ENCODE measurements around the gene CCDC3. TPM values are rescaled to one million over a fixed set of nuclear protein-coding genes. Genes with fewer than 3 reads are reported as not detected.

CCDC3 gene
- total and polyA plus RNA-seq, 2 experiments from 2014 or later, result not detected

DNA sequence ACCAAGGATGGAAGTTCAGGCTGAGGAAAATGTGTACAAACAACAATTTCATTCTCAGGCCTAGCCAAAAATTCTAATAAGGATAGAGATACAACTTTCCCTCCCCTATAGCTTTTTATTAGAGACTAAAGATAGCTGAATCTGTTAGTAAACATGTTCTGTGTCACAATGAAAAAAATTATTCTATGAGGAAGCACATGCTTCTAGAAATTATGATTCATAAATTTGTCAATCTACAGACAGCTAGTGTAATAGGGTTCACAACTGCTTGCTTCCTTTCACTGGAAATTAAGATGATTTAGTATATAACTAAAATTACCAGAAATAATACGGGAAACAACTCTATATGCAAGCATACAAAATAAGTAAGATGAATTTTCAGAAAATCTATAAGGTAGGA lies 56.6 kb downstream of the CCDC3 start:
- Histone ChIP-seq H3K9ac (no peak overlapping the region), H3K9me2 (ENCODE audit: insufficient read depth) (no peaks in the 10 kb centered on the region), H3K4me3 (no peak overlapping the region), H3K9me3 (ENCODE audit: low read depth) (no peaks in the 10 kb centered on the region), H3K27ac (no peak overlapping the region), H4K20me1 (ENCODE audit: insufficient read depth) (no peaks in the 10 kb centered on the region), H3K4me2 (ENCODE audit: unreplicated experiment) (no peak overlapping the region), H3F3A (ENCODE audit: insufficient read depth) (no peaks in the 10 kb centered on the region), H3K4me1 (ENCODE audit: insufficient read depth) (no peaks in the 10 kb centered on the region), H3K79me2 (ENCODE audit: insufficient read depth) (no peaks in the 10 kb centered on the region), H2AFZ (no peak overlapping the region), H3K27me3 (replicated peaks; ENCODE audit: insufficient read depth) (no peaks in the 10 kb centered on the region), H3K36me3 (ENCODE audit: low read depth) (no peaks in the 10 kb centered on the region)
- 46 to 60% methylated on average over 1 of the region's 1 CpG for WGBS, 2 experiments (ENCODE audit: low coverage in 1 of 2, low lambda C conversion rate in 2 of 2, missing lambda C conversion rate in 2 of 2)
- TF ChIP-seq EZH2phosphoT487 (IDR thresholded peaks at IDR 0.05; ENCODE audit: insufficient read depth, low read depth), result no peak
- no peak for TF ChIP-seq EZH2 (IDR thresholded peaks at IDR 0.05; ENCODE audit: insufficient read depth, poor library complexity, severe bottlenecking)
- in situ Hi-C loops (cut with MboI), result no loop called here
- DNase-seq, result no peak

DNA sequence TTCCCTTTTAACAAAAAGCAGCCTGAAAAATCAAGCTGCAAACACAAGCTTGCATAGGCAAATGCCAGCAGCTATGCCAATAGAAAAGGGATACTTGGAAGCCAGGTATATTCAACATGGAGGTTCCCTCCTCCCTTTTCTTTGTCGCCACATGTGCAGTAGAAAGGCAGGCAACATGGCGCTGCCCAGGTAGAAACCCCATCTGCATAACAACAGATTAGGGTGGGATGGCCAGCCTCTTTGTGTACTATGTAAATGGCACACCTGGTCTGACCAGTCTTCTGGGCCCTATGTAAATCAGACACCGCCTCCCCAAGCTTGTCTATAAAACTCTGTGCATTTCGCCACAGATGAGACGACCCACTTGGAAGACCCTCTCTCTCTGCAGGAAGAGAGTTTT lies 58.1 kb downstream of the CCDC3 start:
- Histone ChIP-seq H3K9me2 (ENCODE audit: insufficient read depth) (no peaks in the 10 kb centered on the region), H3K27me3 (replicated peaks; ENCODE audit: insufficient read depth) (no peaks in the 10 kb centered on the region), H3K4me3 (no peak overlapping the region), H3K9me3 (ENCODE audit: low read depth) (no peaks in the 10 kb centered on the region), H3K36me3 (ENCODE audit: low read depth) (no peaks in the 10 kb centered on the region), H3K79me2 (ENCODE audit: insufficient read depth) (no peaks in the 10 kb centered on the region), H3K4me2 (ENCODE audit: unreplicated experiment) (no peak overlapping the region), H4K20me1 (ENCODE audit: insufficient read depth) (no peaks in the 10 kb centered on the region), H3F3A (ENCODE audit: insufficient read depth) (no peaks in the 10 kb centered on the region), H2AFZ (no peak overlapping the region), H3K27ac (no peak overlapping the region), H3K4me1 (ENCODE audit: insufficient read depth) (no peaks in the 10 kb centered on the region), H3K9ac (no peak overlapping the region)
- WGBS, 2 experiments (ENCODE audit: low coverage in 1 of 2, low lambda C conversion rate in 2 of 2, missing lambda C conversion rate in 2 of 2), result 49 to 52% methylated on average over 5 of the region's 5 CpGs
- in situ Hi-C loops (cut with MboI), result no loop called here
- TF ChIP-seq EZH2phosphoT487 (IDR thresholded peaks at IDR 0.05; ENCODE audit: insufficient read depth, low read depth) (no peak), EZH2 (IDR thresholded peaks at IDR 0.05; ENCODE audit: insufficient read depth, poor library complexity, severe bottlenecking) (no peak)
- no peak for DNase-seq

DNA sequence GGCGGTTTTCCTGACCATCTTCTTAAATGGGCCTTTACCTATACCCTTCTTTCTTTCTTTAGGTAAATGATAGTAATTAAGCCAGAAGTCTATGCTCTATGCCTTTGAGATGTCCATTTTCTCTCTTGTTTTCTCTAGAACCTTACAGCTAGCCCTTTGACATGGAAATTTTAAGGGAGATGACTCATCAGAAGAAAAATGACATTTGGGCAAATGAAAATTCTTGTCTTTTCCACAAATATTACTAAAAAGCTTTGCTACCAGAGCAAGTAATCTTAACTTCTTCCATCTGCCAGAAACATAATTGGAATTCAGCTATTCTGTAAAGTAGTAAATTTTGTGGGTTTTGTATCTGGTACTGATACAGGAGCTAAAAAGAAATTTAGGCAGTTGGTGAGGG lies 59.5 kb downstream of the CCDC3 start:
- Histone ChIP-seq H3K4me1 (ENCODE audit: insufficient read depth) (no peaks in the 10 kb centered on the region), H3F3A (ENCODE audit: insufficient read depth) (no peaks in the 10 kb centered on the region), H3K9me3 (ENCODE audit: low read depth) (no peaks in the 10 kb centered on the region), H3K9me2 (ENCODE audit: insufficient read depth) (no peaks in the 10 kb centered on the region), H3K9ac (no peak overlapping the region), H3K27ac (no peak overlapping the region), H3K36me3 (ENCODE audit: low read depth) (no peaks in the 10 kb centered on the region), H3K4me3 (no peak overlapping the region), H3K27me3 (replicated peaks; ENCODE audit: insufficient read depth) (no peaks in the 10 kb centered on the region), H2AFZ (no peak overlapping the region), H3K79me2 (ENCODE audit: insufficient read depth) (no peaks in the 10 kb centered on the region), H3K4me2 (ENCODE audit: unreplicated experiment) (no peak overlapping the region), H4K20me1 (ENCODE audit: insufficient read depth) (no peaks in the 10 kb centered on the region)
- no peak for DNase-seq
- no peak for TF ChIP-seq EZH2phosphoT487 (IDR thresholded peaks at IDR 0.05; ENCODE audit: insufficient read depth, low read depth)
- no peak for TF ChIP-seq EZH2 (IDR thresholded peaks at IDR 0.05; ENCODE audit: insufficient read depth, poor library complexity, severe bottlenecking)
- in situ Hi-C loops (cut with MboI), result no loop called here
- 69 to 77% methylated on average over 1 of the region's 1 CpG for WGBS, 2 experiments (ENCODE audit: low coverage in 1 of 2, low lambda C conversion rate in 2 of 2, missing lambda C conversion rate in 2 of 2)

DNA sequence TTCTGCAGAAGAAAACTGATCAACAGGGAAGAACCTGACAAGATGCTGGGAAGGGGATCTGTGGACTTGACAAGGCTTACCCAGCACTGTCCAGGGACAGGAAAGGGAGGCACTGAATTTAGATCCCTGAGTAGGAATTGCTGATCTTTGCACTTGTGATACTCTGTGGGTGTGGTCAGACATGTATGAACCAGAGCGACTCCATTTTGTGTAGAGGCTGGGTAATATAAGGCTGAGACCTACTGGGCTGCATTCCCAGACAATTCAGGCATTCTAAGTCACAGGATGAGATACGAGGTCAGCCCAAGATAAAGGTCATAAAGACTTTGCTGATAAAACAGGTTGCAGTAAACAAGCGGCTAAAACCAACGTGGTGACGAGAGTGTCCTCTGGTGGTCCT lies 60.7 kb downstream of the CCDC3 start:
- Histone ChIP-seq H3K27me3 (replicated peaks; ENCODE audit: insufficient read depth) (no peaks in the 10 kb centered on the region), H4K20me1 (ENCODE audit: insufficient read depth) (no peaks in the 10 kb centered on the region), H3F3A (ENCODE audit: insufficient read depth) (no peaks in the 10 kb centered on the region), H3K36me3 (ENCODE audit: low read depth) (no peaks in the 10 kb centered on the region), H3K4me1 (ENCODE audit: insufficient read depth) (no peaks in the 10 kb centered on the region), H3K4me3 (no peak overlapping the region), H3K9ac (no peak overlapping the region), H3K79me2 (ENCODE audit: insufficient read depth) (no peaks in the 10 kb centered on the region), H3K9me3 (ENCODE audit: low read depth) (no peaks in the 10 kb centered on the region), H3K4me2 (ENCODE audit: unreplicated experiment) (no peak overlapping the region), H3K27ac (no peak overlapping the region), H2AFZ (no peak overlapping the region), H3K9me2 (ENCODE audit: insufficient read depth) (no peaks in the 10 kb centered on the region)
- 59 to 60% methylated on average over 5 of the region's 5 CpGs for WGBS, 2 experiments (ENCODE audit: low coverage in 1 of 2, low lambda C conversion rate in 2 of 2, missing lambda C conversion rate in 2 of 2)
- DNase-seq, result no peak
- in situ Hi-C loops (cut with MboI), result no loop called here
- TF ChIP-seq EZH2phosphoT487 (IDR thresholded peaks at IDR 0.05; ENCODE audit: insufficient read depth, low read depth) (no peak), EZH2 (IDR thresholded peaks at IDR 0.05; ENCODE audit: insufficient read depth, poor library complexity, severe bottlenecking) (no peak)

DNA sequence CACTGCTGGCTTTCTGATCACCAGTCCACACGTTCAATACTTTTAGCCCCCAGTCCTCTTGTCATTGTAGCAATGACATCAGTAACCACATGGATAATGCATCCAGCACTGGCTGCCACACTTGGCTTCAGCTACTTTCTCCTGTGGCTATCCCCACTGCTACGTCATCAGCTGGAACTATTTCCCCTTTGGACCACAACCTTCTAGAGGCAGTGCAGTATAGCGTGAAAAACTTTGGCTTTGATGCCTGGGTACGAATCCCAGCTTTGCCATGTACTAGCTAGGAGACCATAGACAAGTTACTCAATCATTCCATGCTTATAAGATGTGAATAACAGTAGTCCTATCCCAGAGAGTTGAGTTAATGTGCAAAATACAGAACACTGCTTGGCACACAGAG lies 63.2 kb downstream of the CCDC3 start:
- Histone ChIP-seq H3K4me1 (ENCODE audit: insufficient read depth) (no peaks in the 10 kb centered on the region), H3K9me3 (ENCODE audit: low read depth) (no peaks in the 10 kb centered on the region), H3K27me3 (replicated peaks; ENCODE audit: insufficient read depth) (no peaks in the 10 kb centered on the region), H3K9me2 (ENCODE audit: insufficient read depth) (no peaks in the 10 kb centered on the region), H3K4me3 (no peak overlapping the region), H2AFZ (no peak overlapping the region), H3K79me2 (ENCODE audit: insufficient read depth) (no peaks in the 10 kb centered on the region), H3K4me2 (ENCODE audit: unreplicated experiment) (no peak overlapping the region), H3K36me3 (ENCODE audit: low read depth) (no peaks in the 10 kb centered on the region), H3K27ac (no peak overlapping the region), H3F3A (ENCODE audit: insufficient read depth) (no peaks in the 10 kb centered on the region), H3K9ac (no peak overlapping the region), H4K20me1 (ENCODE audit: insufficient read depth) (no peaks in the 10 kb centered on the region)
- 3 to 11% methylated on average over 4 of the region's 4 CpGs for WGBS, 2 experiments (ENCODE audit: low coverage in 1 of 2, low lambda C conversion rate in 2 of 2, missing lambda C conversion rate in 2 of 2)
- no peak for TF ChIP-seq EZH2phosphoT487 (IDR thresholded peaks at IDR 0.05; ENCODE audit: insufficient read depth, low read depth)
- TF ChIP-seq EZH2 (IDR thresholded peaks at IDR 0.05; ENCODE audit: insufficient read depth, poor library complexity, severe bottlenecking), result no peak
- no peak for DNase-seq
- in situ Hi-C loops (cut with MboI), result no loop called here
